Dermis blood vessel endothelial cell (primary cell): ENCODE results near the gene CTXND2. TPM values are rescaled to one million over a fixed set of nuclear protein-coding genes. Genes with fewer than 3 reads are reported as not detected.

Experiments used
- total RNA-seq: library from RNA; depleted of rRNA; stranded (reverse); fragments of >200 nt; gene quantifications from 2 replicates; pipeline ENCODE4 v1.2.3, GENCODE V29; 2014

The CTXND2 gene
- total RNA-seq, 1 donor from 2014 or later = not detected

Other genes with a start within 250 kb of the CTXND2 start
- 17.4 and 24.8 TPM in 2 replicates for gene GOLPH3L, start 190.0 kb upstream of the CTXND2 start, total RNA-seq
- 0.17 TPM in 1 of 2 replicates, not detected in the other for gene HORMAD1, start 166.2 kb upstream of the CTXND2 start, total RNA-seq
- 57.5 and 63.3 TPM in 2 replicates for gene CTSS, start 121.4 kb upstream of the CTXND2 start, total RNA-seq
- gene CTSK, start 78.9 kb upstream of the CTXND2 start, total RNA-seq = 0.68 and 0.84 TPM in 2 replicates
- 30.5 and 41.6 TPM in 2 replicates for gene ARNT, start 10.5 kb upstream of the CTXND2 start, total RNA-seq
- 38.1 and 45.3 TPM in 2 replicates for gene SETDB1, start 39.2 kb downstream of the CTXND2 start, total RNA-seq
- gene CERS2, start 87.7 kb downstream of the CTXND2 start, total RNA-seq = 71.6 and 96.6 TPM in 2 replicates
- not detected in 2 replicates for gene ANXA9, start 95.2 kb downstream of the CTXND2 start, total RNA-seq
- gene MINDY1, start 119.8 kb downstream of the CTXND2 start, total RNA-seq = 10.0 and 15.0 TPM in 2 replicates
- 6.0 and 8.7 TPM in 2 replicates for gene PRUNE1, start 121.3 kb downstream of the CTXND2 start, total RNA-seq
- 0.17 and 0.33 TPM in 2 replicates for gene BNIPL, start 149.4 kb downstream of the CTXND2 start, total RNA-seq
- gene C1orf56, start 160.6 kb downstream of the CTXND2 start, total RNA-seq = 1.1 and 1.4 TPM in 2 replicates
- gene CDC42SE1, start 172.5 kb downstream of the CTXND2 start, total RNA-seq = 63.1 and 78.6 TPM in 2 replicates
- 1.2 and 3.6 TPM in 2 replicates for gene MLLT11, start 173.3 kb downstream of the CTXND2 start, total RNA-seq
- gene GABPB2, start 183.6 kb downstream of the CTXND2 start, total RNA-seq = 6.3 and 10.7 TPM in 2 replicates